Measurements from ENCODE around the gene HAP1. TPM values are rescaled to one million over a fixed set of nuclear protein-coding genes. Genes with fewer than 3 reads are reported as not detected.
"Not testable (repeated sequence)": the region's sequence is repeated elsewhere in the genome, so short reads cannot be mapped to it uniquely, and the experiment has no call there.

HAP1 gene
- total and polyA plus RNA-seq, 2 of the 8 experiments (the other 6 are each of a cell fraction or from before 2014, with no cell fraction given), result 2.3 to 3.6 TPM

DNA sequence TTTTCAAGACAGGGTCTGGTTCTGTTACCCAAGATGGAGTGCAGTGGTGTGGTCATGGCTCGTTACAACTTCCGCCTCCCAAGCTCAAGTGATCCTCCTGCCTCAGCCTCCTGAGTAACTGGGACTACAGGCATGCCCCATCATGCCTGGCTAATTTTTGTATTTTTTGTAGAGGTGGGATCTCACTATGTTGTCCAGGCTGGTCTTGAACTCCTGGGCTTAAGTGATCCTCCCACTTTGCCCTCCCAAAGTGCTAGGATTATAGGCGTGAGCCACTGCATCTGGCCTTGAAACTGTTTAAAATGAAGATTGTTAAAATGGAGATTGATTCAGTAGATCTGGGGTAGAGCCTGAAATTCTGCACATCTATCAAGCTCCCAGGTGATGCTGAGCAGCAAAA, 33.6 kb downstream of the HAP1 start:
- POLR2A ChIA-PET (ENCODE audit: partially characterized antibody), result interaction anchor here (22.1 kb wide), 1 partner anchor 9 kb away, joined by 378 read pairs; the partner anchor contains the start of gene EIF1
- H3K56ac ChIP-seq (replicated peaks; ENCODE audit: insufficient read length, low read depth, low read length); H2BK5ac ChIP-seq (ENCODE audit: low read depth, low read length); H2AK5ac ChIP-seq (ENCODE audit: low read depth, low read length); H2BK20ac ChIP-seq (ENCODE audit: low read length); H2AFZ ChIP-seq (ENCODE audit: low read length); H3K4ac ChIP-seq (replicated peaks; ENCODE audit: insufficient read length, low read depth, low read length); H3K23ac ChIP-seq (ENCODE audit: insufficient read length); H3K4me3 ChIP-seq (ENCODE audit: extremely low read depth in 1 of 4, insufficient read depth in 2 of 4, low read depth in 3 of 4, low read length in 4 of 4); H4K8ac ChIP-seq (ENCODE audit: extremely low read depth, insufficient read depth, low read length); H3K79me2 ChIP-seq (ENCODE audit: control insufficient read depth in 1 of 2, insufficient read depth in 2 of 2, low read length in 2 of 2); H4K20me1 ChIP-seq (replicated peaks in 1 of 2; ENCODE audit: control insufficient read depth in 1 of 2, insufficient read depth in 2 of 2, low read length in 2 of 2); H3K36me3 ChIP-seq (ENCODE audit: control insufficient read depth in 2 of 4, insufficient read depth in 4 of 4, low read length in 3 of 4); H3K18ac ChIP-seq (ENCODE audit: extremely low read depth, low read length); H3K9ac ChIP-seq (replicated peaks in 1 of 4; ENCODE audit: extremely low read depth in 1 of 4, low read depth in 3 of 4, low read length in 3 of 4); H4K5ac ChIP-seq (ENCODE audit: insufficient read length, low read depth, low read length); H2BK15ac ChIP-seq (ENCODE audit: low read length); H4K91ac ChIP-seq (replicated peaks; ENCODE audit: insufficient read length, low read length); H2BK120ac ChIP-seq (replicated peaks; ENCODE audit: low read depth, low read length); H3K27ac ChIP-seq (ENCODE audit: low read depth, low read length); FAIRE-seq; H3K14ac ChIP-seq (ENCODE audit: insufficient read length); H3K4me2 ChIP-seq (ENCODE audit: insufficient read depth in 1 of 2, low read depth in 2 of 2, low read length in 2 of 2); H3K79me1 ChIP-seq (ENCODE audit: low read depth, low read length); H2BK12ac ChIP-seq (ENCODE audit: low read depth, low read length); DNase-seq (ENCODE audit: low read depth in 1 of 2, low spot score in 2 of 2); H3K23me2 ChIP-seq (ENCODE audit: low read depth, low read length); H3K9me3 ChIP-seq (ENCODE audit: insufficient read depth in 2 of 2, low read depth in 1 of 2, low read length in 1 of 2): not testable (repeated sequence)
- H3K4me1 ChIP-seq (replicated peaks in 1 of 4; ENCODE audit: control insufficient read depth in 3 of 4, insufficient read depth in 4 of 4, low read length in 3 of 4), result peaks cover 6 to 10% (median 9%) of the 10 kb centered on the region in 4 experiments
- peaks cover 0 to 22% (median 13%) of the 10 kb centered on the region in 4 experiments; a peak in 6 of 7 replicates for H3K27me3 ChIP-seq (replicated peaks in 1 of 4; ENCODE audit: control insufficient read depth in 3 of 4, extremely low read depth in 1 of 4, insufficient read depth in 3 of 4, low read length in 3 of 4)
- 94% methylated on average over 3 of the region's 3 CpGs; no CpG with 5 or more reads in 1 of the 2 experiments for WGBS, 2 experiments (ENCODE audit: extremely low coverage in 1 of 2, insufficient coverage in 1 of 2, insufficient read length in 1 of 2, insufficient replicate concordance in 2 of 2, low coverage in 1 of 2, low lambda C conversion rate in 2 of 2, missing lambda C conversion rate in 1 of 2)
- CTCF ChIA-PET (ENCODE audit: partially characterized antibody), result interaction anchor here (1.0 to 2.4 kb wide), 2 partner anchors 11 to 24 kb away, joined by 5 to 6 read pairs; no protein-coding TSS in a partner anchor

Data from H1 (cell line).